WI38 (cell line): Measurements from ENCODE around the gene TPCN1.

Experiments
- H3K4me3 ChIP-seq: 2 replicates; pipeline ENCODE4 v1.5.1; 2011; ENCODE audit warnings: low read depth, mild to moderate bottlenecking, control low read depth, low read length
- TF ChIP-seq, protein P1 (sequence below): IDR thresholded peaks from 2 replicates; pipeline ENCODE4 v1.5.1; 2012; ENCODE audit warnings: low read depth, mild to moderate bottlenecking, control low read depth, low read length

TPCN1 gene

DNA sequence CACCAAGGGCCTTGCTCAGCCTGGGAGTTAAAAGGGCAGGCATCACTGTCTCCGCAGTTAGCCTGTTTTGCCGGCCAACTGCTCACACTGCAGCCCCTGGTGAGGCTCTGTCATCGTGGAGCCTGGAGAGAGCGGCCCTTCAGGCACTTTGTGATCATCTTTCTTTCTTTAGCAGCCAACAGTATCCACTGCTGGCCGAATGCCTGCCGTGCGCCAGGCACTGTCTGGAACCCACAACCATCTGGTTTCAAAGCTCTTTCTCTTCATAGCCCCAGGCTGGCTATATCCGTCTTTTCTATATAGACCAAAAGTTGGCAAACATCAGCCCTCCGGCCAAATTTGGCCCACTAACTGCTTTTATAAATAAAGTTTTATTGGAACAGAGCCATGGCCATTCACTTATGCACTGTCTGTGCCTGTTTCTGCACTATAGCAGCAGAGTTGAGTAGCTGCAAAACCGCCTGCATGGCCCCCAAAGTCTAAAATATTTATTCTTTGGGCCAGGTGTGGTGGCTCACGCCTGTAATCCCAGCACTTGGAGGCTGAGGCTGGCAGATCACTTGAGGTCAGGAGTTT is 84.1 kb downstream of the TPCN1 start:
- no peak overlapping the region for H3K4me3 ChIP-seq
- TF ChIP-seq, protein P1, sequence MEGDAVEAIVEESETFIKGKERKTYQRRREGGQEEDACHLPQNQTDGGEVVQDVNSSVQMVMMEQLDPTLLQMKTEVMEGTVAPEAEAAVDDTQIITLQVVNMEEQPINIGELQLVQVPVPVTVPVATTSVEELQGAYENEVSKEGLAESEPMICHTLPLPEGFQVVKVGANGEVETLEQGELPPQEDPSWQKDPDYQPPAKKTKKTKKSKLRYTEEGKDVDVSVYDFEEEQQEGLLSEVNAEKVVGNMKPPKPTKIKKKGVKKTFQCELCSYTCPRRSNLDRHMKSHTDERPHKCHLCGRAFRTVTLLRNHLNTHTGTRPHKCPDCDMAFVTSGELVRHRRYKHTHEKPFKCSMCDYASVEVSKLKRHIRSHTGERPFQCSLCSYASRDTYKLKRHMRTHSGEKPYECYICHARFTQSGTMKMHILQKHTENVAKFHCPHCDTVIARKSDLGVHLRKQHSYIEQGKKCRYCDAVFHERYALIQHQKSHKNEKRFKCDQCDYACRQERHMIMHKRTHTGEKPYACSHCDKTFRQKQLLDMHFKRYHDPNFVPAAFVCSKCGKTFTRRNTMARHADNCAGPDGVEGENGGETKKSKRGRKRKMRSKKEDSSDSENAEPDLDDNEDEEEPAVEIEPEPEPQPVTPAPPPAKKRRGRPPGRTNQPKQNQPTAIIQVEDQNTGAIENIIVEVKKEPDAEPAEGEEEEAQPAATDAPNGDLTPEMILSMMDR: no peak

DNA sequence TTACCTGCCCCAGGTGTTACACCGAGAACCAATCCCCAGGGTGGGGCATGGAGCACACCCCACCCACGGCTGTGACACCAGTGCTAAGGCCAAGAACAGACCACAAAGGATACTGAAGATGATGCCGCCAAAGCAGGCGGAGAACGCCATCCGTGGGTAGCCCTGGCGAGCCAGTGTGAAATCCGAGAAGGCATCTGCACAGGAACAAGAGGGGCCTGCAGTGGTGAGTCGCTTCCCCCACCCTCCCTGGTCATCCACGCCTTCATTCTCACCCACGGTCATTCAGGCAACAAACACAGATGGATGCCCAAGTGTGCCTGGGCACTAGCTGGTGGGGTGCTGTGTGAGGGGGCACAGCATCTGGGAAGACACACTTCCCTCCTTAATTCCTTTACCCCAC is 85.1 kb downstream of the TPCN1 start:
- TF ChIP-seq, protein P1: no peak
- no peak overlapping the region for H3K4me3 ChIP-seq

DNA sequence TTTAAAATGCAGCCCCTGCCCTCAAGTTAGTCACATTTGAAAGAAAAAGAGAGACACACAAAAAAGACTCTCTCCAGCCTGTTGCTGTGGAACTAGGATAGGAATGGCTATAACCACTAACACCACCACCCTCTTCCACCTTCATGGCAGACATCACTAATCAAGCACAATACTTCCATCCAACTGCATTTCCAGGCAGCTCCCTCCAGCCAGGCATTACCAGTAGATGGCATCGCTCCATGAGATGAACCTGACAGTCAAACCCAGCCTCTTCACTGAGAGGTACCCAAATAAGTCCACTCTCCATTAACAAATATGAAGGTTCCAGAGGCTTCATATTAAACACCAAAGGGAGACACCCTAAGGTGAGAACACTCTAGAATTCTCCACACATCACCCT is 89.2 kb downstream of the TPCN1 start:
- H3K4me3 ChIP-seq: no peak overlapping the region
- TF ChIP-seq, protein P1: no peak

- TF ChIP-seq, protein P1: no peak
These were observed 92.9 kb downstream of the TPCN1 start for GRCh38 chr12:113314121-113314529.

GRCh38 chr12:113315358-113315757 is 94.1 kb downstream of the TPCN1 start:
- TF ChIP-seq, protein P1: no peak
- H3K4me3 ChIP-seq: no peak overlapping the region

More at GRCh38 chr12:113314121-113314529, 92.9 kb downstream of the TPCN1 start:
- H3K4me3 ChIP-seq: no peak overlapping the region

DNA sequence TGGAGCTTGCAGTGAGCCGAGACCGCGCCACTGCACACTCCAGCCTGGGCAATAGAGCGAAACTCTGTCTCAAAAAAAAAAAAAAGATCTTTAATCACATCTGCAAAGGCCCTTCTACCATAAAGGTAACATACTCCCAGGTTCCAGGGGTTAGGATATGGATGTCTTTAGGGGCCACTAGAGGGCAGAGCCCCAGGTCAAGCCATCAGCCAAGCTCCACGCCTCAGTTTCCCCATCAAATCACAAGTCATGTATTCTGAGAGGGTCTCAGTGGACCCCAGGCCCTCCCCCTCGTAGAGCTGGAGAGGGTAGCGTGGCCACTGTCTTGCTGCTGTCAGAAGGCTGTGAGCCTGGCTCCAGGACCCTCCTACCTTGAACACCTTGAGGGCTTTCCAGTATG is 94.9 kb downstream of the TPCN1 start:
- TF ChIP-seq, protein P1: no peak
- H3K4me3 ChIP-seq: no peak overlapping the region

GRCh38 chr12:113317122-113317521 is 95.9 kb downstream of the TPCN1 start:
- H3K4me3 ChIP-seq: no peak overlapping the region
- TF ChIP-seq, protein P1: no peak
